CD1c-positive myeloid dendritic cell (primary cell): Measurements from ENCODE around the gene YBX1.
"Not testable (repeated sequence)": the region's sequence is repeated elsewhere in the genome, so short reads cannot be mapped to it uniquely, and the experiment has no call there.

ENCODE experiments used
- DNase-seq: peaks from one replicate; pipeline ENCODE4 v3.0.0-alpha.2; 2016; ENCODE audit errors: extremely low spot score

YBX1 gene

DNA sequence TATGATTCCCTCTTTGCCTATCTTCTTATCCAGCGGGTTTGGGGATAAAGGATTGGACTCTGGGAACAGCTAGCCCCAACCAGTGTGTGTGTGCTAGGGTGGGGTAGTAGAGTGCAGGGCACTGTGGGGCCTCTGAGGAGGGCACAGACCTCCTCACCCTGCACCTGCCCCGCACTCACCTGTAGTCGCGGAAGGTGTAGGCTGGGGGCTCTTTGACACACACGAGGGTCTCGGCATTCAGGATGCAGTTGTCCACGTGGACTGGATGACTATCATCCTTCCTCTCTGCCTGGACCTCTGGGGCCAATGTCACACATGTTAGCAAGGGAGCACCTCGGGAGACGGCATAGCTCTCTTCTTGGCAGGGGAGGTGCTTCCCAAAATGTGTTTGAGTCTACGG is 65.8 kb downstream of the YBX1 start:
- DNase-seq = no peak

DNA sequence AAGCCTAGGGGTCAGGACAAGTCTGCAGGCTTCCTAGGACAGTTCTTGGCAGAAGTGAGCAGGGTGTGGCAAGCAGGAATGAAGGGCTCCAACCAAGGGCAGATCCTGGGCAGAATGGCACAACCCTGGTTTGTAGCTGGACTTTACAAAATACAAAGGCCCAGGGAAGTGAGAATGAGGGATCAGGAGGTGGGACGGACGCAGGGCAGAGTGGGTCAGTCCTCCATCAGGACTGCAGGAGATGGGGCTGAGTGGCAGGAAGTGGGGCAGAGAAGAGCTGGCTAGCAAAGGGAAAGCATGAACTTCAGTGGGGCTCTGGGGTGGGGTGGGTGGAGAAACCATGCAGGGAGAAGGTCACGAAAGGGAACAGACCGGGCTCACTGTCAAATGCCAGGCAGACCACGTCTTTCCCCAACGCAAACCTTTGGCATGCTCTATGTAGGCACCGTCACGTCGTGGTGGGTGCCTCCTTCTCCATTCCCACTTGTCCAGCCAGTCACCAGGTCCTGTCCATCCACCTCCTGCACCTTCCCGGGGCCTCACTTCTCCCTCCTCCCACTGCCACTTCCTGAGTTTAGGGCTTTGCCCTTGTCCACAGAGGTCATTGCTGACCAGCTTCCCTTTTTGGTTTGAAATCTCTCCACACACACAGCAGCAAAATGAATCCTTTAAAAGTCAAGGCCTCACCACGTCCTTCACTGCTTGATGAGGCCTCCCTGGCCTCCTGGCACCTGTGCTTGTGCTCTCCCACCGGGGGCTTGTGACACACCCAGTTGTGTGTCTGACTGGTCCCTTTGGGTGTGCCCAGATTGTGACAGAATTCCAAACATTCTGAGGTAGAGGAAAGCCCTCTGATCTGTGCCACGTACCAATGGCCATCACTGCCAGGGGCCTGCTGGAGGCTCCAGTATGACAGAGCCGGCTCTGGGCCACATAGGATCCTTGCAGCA is 66.5 kb downstream of the YBX1 start:
- peak; percentile 77 for DNase-seq

DNA sequence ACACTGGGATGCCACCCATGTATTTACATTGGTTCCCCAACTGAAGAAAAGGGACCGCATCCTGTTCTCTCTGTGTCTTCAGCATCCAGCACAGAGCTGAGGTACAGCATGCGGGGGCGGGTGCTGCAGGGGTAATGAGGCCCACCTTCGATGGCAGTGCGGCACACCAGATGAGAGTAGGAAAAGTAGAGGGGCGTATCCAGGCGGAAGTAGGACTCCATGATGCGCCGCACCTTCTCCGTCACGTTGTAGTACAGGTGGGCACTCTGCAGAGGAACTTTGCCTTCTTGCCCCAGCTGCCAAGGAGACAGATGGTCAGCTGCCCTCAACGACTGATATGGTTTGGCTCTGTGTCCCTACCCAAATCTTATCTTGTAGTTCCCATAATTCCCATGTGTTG is 67.8 kb downstream of the YBX1 start:
- no peak for DNase-seq

DNA sequence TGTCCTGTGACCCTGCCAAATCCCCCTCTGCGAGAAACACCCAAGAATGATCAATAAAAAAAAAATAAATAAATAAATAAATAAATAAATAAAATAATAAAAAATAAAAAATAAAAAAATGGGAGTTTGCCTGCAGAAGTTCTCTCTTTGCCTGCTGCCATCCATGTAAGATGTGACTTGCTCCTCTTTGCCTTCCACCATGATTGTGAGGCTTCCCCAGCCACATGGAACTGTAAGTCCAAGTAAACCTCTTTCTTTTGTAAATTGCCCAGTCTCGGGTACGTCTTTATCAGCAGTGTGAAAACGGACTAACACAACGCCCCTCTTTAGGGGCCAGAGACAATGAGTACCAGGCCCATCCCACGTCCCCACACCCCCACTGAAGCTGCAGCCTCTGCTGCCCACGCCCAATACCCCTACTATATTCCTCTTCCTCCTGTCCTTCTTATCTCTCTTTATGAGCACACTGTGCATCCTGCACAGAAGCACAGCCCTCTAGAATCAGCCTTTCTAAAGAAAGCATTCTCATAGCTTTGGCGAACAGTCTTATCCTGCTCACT is 69.4 kb downstream of the YBX1 start:
- not testable (repeated sequence) for DNase-seq

DNA sequence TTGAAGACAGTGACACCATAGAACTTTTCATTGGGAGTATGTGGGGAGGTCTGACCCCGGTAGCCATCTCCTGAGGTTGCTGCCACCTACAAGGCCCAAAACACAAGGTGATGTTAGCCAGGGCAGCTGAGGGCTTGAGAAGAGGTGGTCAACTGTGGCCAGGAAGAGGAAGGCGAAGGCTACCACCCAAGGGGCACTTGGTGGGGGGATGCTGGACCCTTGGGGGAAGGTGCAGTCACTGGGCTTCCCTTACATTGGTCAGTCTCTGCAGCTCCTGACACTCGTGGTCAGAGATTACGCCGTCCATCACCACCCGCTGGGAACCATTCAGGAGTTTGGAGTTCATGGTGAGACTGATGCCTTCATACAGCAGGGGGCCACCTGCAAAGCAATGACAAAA is 70.1 kb downstream of the YBX1 start:
- no peak for DNase-seq

DNA sequence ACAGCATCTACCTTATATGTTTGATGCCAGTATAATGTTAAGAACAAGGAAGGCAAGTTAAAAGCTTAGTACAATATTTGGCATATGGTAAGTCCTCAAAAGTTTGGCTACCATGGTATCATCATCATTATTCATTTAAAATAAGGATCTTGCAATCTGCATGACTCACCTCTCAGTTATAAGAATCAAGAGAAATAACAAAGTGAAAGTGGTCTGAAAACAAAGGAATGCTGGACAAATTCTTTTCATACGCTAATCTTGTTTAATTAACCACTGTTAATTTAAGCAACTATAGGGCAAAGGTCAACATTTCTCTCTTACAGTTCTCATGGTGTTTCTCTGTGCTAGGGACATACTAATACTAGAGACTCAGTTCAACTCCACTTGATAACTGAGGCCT is 70.9 kb downstream of the YBX1 start:
- DNase-seq = no peak
